G401 (cell line): Measurements from ENCODE around the gene CLIC3. TPM values are rescaled to one million over a fixed set of nuclear protein-coding genes. Genes with fewer than 3 reads are reported as not detected.
A peak's percentile ranks its signal among the peaks of the same experiment; 100 is the strongest.

Source experiments
- DNase-seq: peaks from one replicate; pipeline ENCODE4 v3.0.0-alpha.2; 2015; ENCODE audit warnings: low spot score
- in situ Hi-C: cut with HindIII; loops from 2 replicates; pipeline ENCODE4 v1.10.0; 2016; ENCODE audit warnings: low sequenced_read_pairs, mixed read lengths
- total RNA-seq: library from RNA; depleted of rRNA; stranded (reverse); fragments of >200 nt; shearing (Covaris generic); gene quantifications from 2 replicates; pipeline ENCODE4 v1.2.3, GENCODE V29; 2014

The CLIC3 gene
- total RNA-seq, 1 experiment from 2014 or later: 2.1 TPM

DNA sequence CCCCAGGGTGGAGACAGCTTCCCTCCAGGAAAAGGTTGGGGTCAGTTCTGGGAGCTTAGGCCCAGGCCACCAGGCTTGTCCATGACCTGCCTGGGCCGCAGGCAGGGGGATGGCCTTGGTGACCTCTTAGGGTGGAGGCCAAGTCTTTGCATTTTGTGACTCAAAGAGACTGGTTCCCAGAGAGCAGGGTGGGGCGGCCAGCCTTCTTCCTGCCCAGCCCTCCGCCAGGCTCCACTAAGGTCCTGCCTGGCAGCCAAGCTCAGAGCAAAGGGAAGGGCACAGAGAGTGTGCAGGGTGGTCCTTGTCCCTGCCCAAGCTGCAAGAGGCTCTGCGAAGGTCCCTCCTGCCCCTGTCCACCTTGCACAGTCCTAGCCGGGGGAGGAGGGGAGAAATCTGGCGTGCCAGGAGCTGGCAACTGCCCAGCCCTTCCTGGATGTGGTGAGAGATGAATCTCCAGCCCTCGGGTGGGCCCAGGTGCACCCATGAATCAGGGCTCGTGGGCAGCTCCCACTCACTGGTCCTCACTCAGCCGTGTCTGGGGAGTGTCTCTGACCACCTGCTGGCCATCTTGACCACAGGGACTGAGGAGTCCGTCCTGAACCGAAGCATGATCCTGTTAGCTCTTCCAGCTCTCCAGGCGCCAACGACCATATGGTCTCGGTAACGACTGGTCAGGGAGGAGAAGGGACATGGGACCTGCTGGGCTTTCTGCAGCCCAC is 21.4 kb downstream of the CLIC3 start:
- peak; percentile 56 for DNase-seq
- in situ Hi-C loops: no loop called here

DNA sequence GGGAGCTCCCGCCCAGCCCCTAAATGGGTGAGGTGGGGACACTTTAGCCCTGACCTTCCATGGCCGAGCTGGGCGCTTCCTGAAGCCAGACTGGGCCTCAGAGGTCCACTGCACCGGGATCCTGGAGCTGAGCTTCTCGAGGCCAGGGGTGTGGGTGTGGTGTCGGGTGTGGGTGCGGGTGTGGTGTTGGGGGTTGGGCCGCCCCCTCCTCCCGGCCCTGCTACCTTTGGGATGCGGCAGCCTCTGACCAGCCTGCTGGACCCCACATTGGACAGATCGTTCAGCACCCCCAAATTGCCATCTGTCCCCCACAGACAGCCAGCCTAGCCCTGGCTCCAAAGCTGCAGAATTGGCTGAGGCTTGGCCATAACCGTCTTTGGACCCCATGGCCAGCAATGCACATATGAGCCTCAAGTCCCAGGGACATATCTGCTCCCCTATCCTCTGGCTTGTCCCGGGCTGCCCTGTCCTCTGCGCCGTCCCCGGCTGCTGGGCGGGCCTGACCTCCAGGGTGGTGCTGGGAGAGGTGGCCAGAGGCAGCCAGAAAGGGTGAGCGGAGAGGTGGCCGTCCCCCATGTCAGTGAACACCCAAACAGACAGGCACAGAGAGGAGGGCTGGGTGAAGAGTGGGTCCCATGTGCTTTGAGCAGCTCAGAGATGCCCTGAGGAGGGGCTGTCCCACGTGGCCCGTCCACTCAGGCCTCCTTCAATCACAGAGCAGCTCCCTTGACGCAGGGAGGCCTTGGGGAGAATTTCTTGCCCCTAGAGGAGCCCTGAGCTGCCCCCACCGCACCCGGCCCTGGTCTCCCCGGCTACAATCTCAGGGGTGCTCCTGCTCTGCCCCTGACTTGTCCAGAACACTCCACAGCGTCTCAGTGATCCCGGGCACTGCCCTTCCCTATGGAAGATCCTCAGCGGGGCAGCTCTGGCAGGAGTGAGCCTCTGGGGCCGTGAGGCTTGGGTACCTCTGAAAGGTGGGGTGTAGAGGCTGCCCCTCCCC is 22.4 kb downstream of the CLIC3 start:
- in situ Hi-C loops: no loop called here
- DNase-seq: no peak

DNA sequence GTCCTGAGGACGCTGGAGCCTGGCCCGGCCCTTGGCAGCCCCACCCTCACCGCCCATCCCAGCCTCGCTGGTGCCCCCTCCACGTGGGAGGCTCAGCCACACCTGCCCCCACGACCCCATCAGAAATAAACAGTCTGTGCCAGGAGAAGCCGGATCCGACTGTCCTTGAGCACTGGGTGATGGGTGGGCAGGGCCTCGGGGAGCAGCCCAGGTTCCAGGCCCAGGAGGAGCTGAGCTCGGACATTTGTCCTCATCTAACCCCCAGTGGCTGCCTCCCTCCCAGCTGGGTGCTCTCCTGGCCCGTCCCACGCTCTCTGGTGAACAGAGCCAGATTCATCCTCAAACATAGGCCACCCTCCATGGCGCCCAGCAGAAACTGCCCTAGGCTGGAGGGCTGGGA is 23.6 kb downstream of the CLIC3 start:
- no peak for DNase-seq
- in situ Hi-C loops: no loop called here

DNA sequence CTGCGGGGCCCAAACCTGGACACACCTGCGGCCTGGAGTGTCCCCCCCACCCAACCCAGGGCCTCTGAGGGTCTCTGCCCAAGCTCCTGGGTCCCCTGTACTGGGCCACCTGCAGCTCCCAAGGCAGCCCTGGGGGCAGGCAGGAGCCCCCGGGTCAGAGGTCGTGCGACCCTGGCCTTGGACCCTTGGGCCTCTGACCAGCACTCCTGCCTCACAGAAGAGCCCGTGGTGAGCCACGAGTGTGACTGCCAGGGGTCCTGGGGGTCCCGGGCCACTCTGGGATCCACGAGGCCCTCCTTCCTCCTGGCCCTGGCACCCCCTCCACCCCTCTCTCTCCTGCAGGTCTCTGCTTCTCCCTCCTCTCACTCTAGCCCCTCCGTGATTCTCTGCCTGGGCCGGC is 24.0 kb downstream of the CLIC3 start:
- DNase-seq: no peak
- in situ Hi-C loops: no loop called here

DNA sequence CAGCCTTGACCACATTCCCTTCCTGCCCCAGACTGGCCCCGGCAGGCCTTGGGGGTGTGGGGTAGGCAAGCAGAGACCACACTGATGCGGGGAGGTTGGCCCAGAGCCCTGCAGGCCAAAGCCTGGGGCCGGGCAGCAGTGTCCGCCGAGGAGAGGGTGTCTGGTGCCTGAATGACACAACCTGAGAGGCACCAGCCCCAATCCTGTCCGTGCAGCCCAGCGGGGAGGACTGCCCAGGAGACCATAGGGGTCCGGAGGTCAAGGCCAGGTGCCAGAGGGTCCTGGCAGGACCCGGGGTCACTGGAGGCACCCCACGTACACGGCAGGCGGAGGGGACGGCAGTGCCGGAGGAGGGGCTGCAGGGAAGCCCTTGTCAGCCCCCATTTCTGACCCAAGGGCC is 24.6 kb downstream of the CLIC3 start:
- DNase-seq: no peak
- in situ Hi-C loops: no loop called here

DNA sequence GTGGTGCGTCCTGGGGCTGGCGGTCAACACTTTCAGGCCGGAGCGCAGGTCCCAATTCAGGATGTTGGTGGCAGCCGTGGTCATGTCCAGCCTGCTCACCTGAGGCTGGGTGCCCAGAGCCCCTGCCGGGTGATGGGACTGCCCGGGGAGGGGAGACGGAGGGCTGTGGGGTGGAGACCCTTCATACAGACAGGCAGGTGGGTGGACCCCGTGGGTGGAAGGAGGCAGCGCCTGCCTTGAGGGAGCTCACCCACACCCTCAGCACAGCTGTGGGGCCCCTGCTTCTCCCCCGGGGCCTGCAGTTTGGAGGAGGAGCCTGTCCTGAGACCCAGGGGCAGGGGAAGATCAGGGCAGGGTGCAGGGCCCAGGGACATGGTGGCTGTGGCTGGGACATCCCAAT is 26.0 kb downstream of the CLIC3 start:
- in situ Hi-C loops: no loop called here
- DNase-seq: no peak

DNA sequence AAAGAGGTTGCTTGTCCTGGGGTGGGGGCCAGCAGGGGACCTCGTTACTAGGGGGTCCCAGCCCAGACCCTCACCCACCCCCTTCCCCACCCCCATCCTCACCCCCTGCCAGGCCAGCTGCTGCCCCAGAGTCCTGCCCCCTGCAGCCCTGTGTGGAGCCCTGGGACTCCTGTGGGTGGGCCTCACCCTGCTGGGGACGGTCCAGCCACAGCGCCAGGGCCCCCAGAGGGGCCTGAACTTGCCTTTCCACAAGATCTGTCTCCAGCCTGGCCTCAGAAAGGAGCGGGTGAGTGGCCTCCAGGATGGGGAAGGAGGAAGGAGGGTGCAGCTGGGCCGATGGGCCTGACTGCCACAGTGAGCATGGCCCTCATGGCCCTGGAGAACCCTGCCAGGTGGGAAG is 26.6 kb downstream of the CLIC3 start:
- DNase-seq: no peak
- in situ Hi-C loops: no loop called here

DNA sequence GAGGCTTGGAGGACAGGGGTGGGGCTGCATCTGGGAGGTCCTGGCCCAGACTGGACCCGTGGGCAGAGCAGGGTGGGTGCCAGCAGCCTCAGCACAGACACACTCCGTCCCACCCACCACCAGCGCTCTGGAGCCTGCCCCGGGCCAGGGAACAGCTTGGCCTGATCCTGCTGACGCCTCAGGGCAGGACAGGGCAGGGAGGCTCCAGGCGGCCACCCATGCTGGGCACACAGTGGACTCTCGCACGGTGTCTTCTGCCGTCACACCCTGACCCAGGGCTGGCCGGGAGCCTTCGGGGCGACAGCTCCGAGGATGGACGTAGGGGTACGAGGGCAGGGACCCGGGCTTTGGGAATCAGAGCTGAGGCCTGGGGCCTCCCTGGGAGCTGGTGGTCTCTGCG is 27.2 kb downstream of the CLIC3 start:
- in situ Hi-C loops: no loop called here
- no peak for DNase-seq

DNA sequence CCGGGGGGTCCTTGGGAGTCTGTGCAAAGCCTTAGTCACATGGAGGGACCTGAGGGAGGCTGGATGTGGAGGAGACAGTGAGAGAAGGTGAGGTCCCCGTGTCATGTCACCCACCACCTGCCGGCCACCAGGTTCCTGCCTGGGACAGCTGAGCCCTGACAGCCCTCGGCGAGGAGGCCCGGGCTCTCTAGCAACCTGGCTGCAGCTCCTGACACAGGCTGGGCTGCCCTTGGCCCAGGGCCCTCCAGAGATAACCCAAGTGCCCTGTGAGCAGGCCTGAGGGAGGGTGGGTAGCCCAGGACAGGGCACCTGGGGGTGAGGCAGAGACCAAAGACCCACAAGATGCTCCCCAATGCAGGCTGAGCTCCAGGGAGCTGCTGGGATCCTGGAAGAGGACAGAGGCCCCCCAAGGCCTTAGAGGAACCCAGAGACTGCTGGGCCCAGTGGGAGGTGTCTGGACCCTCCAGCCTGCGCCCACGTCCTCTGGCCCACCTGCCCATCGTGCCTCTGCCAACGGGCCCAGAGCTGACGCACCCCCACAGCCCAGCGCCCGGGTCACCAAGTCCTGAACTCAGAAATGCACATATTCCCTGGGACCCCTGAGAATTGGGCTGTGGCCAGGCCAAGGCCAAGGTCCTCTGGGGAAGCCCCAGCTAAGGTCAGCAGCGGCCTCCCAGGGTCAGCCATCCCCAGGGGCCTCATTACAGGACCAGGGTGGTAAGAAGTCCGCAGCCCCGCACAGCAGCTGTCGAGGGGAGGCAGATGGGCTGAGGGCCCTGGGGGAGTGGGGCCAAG is 27.8 kb downstream of the CLIC3 start:
- in situ Hi-C loops: no loop called here
- no peak for DNase-seq

DNA sequence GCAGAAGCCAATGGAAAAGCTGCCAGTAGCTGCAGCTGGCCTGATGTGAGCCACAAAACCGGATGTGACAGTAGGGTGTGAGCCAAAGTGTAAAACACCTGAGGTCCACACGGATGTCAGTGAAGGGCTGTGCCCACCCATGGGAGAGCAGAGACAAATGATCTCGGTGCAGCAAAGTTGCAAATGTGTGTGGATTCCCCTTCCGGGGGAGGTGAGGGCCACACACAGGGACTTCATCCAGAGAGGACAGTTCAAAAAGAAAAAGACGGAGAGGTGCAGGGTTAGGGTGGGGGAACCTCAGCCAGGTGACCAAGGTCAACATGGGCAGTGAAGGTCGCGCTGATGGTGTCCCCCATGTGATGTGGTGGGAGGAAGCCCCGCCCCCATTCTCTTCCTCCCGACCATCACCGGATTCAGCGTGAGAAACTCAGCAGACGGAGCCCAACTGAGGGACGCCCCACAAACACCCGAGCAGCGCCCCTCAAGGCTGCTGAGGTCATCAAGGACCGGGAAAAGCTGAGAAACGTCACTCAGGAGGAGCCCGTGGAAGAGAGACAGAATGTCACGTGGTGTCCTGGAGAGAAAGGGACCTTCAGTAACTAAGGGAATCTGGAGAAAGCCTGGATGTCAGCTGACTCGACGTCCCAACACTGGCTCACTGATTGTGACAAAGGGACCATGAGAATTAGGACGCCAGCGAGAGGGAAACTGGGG is 30.4 kb downstream of the CLIC3 start:
- in situ Hi-C loops: no loop called here
- peak; percentile 47 for DNase-seq

DNA sequence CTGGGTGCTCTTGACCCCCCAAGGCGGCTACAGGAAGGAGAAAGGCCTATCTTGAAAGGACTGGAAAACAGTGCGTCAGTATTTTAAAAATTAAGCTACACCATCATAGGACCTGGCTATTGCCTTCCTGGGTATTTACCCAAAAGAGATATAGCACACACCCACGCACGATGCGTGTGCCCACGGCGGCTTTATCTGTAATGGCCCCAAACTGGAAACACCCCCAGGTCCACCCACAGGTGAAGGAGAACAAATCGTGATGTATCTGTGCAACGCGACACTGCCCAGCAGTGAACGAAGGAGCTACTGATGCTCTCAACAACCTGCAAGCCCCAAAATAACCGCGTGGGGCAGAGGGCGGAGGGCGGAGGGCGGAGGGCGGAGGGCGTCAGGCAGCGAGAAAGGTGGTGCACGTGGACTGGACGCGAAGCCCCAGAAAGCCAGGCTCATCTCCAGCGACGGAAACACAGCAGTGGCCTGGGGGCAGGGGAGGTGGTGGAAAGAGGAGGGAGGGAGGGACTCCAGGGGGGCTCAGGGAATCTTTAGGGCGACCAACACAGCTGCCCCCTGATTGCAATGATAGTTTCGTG is 31.4 kb downstream of the CLIC3 start:
- in situ Hi-C loops: no loop called here

DNA sequence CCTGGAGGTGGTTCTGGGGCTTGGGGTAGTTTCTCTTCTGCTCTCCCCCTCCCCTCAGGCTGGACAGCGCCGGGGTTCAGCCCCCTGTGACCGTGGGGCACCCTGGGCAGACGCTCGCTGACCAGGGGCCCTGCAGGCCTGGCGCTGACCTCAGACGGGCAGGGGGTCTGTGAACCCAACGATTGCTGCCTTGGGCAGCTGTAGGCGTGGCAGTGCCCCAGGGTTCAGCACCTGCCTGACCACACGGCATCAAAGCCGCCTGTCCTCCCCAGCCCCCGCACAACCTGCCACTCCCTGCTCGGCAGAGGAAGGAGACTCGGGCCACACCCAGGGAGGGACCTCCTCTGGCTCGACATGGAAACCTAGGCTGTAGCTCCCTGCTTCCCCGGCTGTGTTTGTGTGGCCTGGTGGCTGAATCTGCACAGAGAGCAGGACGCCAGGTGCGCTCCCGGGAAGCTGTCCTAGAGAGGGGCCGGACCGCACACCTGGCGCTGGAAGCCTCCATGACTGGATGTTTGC is 32.1 kb downstream of the CLIC3 start:
- DNase-seq: no peak
- in situ Hi-C loops: no loop called here

More for the DNA sequence above, 31.4 kb downstream of the CLIC3 start:
- no peak for DNase-seq

DNA sequence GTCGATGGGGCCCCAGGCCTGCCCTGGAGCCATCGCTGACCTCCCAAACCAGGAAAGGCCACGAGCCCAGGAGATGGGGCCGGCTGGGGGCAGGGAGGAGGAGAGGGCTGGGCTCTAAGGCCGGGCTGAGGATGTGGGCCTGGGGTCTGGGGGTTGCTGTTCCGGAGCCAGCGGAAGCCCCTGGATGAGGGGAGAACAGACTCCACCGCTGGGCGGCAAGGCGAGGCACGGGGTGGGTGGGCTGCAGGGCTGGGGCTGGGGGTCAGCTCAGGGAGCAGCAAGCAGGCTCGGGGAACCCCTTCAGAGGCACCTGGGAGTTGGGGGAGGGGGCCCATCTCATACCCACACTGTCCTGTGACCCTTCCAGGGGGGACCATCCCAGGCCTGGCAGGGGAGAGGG is 32.6 kb downstream of the CLIC3 start:
- no peak for DNase-seq
- in situ Hi-C loops: no loop called here

DNA sequence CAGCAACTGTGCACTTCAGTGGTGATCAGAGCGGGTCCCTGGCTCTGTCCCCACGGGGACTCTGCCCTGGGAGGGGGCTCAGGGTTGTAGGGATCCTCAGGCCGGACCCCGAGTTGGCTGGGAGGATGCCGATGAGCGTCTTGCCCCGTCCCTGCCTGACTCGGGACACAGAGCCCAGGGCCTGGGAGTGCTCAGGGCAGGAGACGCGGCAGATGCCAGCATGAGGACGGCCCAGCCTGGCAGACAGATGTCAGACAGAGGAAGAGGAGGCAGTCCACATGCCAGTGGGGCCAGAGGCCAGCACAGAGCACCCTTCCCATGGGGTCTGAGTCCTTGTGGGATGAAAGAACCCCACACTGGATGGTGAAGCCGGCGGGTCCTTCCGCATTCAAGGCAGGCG is 33.0 kb downstream of the CLIC3 start:
- in situ Hi-C loops: no loop called here
- no peak for DNase-seq

DNA sequence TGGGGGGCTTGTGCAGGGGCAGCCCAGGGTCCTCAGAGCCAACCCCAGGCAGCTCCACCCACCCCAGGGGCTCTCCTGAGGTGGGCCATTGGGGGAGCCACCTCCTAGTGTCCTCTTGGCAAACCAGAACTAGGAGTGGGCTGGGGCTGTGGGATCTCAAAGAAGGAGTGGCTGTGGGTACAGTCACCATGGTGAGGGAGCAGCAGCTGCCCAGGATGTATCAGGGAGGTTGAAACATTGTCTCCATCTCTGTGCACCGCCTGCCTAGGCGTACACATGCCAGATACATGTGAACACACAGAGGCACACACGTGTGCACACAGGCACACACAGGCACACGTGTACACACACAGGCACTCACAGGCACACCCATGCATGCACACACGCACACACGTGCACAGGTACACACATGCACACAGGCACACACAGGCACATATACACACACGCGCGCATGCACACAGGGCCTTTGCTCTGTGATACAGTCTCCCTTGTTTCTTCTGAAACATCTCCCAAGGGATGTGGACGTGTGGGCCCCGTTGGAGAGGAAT is 33.6 kb downstream of the CLIC3 start:
- no peak for DNase-seq
- in situ Hi-C loops: no loop called here

DNA sequence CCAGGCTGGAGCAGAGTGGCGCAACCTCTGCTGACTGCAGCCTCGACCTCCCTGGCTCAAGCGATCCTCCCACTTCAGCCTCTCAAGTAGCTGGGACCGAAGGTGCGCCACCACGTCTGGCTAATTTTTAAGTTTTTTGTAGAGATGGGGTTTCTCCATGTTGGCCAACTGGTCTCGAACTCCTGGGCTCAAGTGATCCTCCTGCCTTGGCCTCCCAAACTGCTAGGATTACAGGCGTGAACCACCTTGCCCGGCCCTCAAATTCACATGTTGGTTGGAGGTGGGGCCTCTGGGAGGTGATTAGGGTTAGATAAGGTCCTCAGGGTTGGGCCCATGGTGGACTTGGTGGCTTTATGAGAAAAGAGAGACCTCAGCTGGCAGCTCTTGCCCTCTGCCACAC is 34.2 kb downstream of the CLIC3 start:
- no peak for DNase-seq
- in situ Hi-C loops: no loop called here

DNA sequence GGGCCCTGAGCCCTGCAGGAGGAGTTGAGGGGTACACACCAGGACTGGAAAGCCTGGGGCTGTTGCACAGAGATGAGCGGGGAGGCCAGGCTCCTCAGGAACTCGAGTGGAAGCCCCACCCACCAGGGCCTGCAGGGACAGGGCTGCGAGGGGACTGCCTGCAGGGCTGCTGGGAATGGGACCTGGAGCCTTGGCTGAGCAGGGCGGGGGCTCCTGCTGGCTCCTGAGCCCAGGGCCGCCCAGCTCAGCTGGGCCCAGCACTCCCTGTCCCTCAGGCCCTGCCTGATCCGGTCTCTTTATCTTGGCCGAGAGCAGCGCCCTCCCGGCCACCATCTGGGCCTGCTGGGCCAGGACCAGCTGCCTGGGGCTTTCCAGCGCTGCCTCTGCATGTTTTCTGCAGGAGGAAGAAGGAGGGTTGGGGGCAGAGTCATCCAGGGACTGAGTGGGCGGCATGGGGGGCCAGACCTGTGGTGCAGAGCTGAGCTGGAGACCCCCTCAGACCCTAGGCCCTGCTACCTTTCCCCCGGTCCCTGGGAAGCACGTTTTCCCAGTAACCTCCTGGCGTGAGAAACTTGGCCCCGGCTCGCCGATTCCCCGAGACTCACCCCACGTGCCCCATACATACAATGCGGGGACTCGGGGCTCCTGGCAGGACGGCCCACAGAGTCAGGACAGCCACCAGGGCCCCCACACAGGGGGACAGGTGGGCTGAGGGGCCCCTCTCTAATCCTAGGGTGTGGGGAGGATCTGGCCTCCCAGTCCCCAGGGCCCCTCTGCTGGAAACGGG is 34.9 kb downstream of the CLIC3 start:
- in situ Hi-C loops: no loop called here
- DNase-seq: peak; percentile 90

DNA sequence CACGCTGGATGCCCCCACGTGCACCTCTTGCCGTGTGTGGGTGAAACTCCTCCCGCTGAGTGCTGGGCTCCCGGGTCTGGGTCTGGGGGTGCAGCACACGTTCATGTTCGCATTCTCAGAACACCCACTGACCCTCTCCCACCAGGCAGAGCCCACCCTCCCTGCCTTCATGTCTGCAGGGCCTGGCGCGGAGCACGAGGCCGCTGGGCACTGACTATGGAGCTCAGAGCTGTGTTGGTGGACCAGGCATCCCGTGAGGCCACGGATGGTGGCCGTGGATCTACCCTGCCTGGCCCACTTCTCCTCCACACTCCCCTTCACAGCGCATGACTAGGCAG is 35.5 kb downstream of the CLIC3 start:
- no peak for DNase-seq
- in situ Hi-C loops: no loop called here
